GM18861 (cell line): ENCODE results near the gene RPS16.

Experiments
- ATAC-seq: cut with Tn5 transposase; IDR thresholded peaks from one replicate; pipeline ENCODE4 v1.9.1; 2021; ENCODE audit not compliant: unreplicated experiment

The RPS16 gene

DNA sequence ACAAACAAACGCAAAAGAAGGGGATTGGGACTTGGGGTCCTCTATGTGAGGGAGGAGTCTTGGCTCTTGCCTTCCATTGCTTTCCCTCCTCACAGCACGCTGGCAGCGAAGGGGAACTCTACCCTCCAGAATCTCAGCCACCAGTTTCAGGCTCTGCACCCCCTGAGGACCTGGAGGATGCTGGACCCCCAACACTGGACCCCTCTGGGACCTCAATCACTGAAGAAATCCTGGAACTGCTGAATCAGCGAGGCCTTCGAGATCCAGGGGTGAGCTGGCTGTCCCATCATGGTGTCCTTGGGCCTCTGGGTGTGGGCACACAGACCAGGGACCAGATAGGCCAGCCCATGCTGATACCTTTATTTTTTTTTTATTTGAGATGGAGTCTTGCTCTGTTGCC lies 13.7 kb downstream of the RPS16 start:
- no peak for ATAC-seq

- ATAC-seq: no peak
Observed at GRCh38 chr19:39420769-39421168, 15.0 kb downstream of the RPS16 start.

GRCh38 chr19:39419003-39419402 lies 16.7 kb downstream of the RPS16 start:
- no peak for ATAC-seq

DNA sequence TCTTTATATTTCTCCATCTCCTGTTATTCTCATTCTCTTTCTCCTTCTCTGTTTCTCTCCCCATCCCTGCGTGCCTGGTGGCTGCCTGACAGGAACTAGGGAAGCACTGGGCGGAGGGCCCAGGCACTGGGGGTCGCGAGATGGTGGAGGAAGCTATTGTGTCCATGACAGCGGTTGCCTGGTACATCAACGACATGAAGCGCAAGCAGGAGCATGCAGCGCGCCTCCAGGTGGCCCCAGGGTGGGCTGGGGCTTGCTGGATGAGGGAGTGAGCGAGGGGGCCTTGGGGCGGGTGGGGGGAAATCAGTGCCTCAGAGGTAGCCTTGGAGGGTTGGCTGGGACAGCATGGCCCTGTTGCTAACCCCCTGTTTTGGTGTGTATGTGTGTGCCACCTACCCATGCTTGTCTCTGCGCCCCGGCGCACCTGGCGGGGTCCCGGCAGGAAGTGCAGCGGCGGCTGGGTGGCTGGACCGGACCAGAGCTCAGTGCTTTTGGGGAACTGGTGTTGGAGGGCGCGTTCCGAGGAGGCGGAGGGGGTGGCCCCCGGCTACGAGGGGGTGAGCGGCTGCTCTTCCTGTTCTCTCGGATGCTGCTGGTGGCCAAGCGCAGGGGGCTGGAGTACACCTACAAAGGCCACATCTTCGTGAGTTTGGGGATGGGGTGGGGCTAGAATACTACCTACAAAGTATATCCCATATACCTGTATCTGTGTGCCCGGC lies 18.1 kb downstream of the RPS16 start:
- no peak for ATAC-seq

DNA sequence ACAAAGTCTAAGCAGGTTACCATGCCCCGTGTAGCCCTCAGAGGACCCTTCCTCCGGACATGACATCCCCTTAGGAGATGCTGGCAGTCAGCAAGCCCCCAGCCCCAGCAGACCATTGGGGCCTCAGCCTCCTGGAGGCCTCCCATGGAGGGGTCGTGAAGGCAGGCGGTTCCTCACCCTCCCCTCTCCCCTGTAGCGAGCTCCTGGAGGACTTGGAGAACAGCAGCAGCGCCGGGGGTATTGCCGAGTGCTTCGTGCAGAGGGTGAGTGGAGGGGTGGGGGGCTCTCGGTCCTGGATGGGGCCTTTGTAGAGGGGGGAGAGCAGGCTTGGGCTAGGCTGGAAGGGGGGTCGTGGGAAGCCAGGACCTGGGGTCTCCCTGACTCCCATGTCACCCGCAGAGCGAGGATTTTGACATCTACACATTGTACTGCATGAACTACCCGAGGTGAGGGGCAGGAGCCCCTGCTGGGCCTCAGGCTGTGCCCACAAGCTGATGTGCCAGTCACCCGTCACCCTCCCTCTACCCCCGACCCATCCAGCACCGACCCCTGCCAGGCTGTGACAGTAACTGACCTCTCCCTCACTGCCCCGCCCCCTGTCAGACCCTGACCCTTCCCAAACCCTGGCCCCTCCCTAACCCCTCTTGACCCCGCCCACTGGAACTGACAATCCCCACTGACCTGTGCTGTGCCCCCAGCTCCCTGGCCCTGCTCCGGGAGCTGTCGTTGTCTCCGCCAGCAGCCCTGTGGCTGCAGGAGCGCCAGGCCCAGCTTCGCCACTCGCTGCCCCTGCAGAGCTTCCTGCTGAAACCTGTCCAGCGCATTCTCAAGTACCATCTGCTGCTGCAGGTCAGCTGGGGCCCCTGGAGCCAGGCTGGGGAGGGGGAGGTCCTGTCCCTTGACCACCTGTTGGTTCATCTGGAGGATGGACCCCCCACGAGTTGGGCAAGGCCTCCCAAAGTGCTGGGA lies 19.3 kb downstream of the RPS16 start:
- no peak for ATAC-seq

DNA sequence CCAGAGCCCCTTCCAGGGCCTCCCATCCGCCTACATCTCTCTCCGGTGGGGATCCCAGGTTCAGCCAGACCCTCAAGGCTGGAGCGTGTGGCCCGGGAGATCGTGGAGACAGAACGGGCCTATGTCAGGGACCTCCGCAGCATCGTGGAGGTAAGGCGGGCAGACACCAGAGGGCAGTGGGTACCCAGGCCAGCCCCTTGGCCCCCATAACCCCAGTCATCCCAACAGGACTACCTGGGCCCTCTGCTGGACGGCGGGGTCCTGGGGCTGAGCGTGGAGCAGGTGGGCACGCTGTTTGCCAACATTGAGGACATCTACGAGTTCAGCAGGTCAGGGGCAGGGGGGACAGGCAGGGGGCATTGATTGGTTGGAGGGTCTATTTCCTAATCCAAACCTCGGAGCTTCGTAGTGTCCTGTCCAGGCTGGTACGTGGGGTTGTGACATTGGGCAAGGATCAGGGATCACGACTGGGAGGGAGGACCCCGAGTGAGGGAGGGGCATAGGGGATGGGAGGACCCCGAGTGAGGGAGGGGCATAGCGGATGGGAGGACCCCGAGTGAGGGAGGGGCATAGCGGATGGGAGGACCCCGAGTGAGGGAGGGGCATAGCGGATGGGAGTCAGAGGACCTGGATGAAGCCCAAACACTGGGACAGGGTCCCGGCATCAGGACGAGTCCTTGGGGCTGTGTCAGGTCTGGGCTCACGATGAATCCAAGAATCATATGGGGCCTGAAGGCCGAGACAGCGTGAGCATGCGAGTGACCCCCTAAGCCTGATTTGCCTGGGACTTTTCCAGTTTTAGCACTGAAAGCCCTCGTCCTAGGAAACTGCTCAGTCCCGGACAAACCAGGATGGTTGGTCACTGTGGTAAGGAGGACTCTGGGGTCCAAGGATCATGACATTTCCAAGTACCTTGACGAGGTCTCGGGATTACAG lies 20.4 kb downstream of the RPS16 start:
- no peak for ATAC-seq

- no peak for ATAC-seq
Observed at GRCh38 chr19:39413911-39414608, 21.7 kb downstream of the RPS16 start.

GRCh38 chr19:39413272-39413910 lies 22.4 kb downstream of the RPS16 start:
- no peak for ATAC-seq

- no peak for ATAC-seq
Observed at GRCh38 chr19:39412867-39413271, 22.9 kb downstream of the RPS16 start.

DNA sequence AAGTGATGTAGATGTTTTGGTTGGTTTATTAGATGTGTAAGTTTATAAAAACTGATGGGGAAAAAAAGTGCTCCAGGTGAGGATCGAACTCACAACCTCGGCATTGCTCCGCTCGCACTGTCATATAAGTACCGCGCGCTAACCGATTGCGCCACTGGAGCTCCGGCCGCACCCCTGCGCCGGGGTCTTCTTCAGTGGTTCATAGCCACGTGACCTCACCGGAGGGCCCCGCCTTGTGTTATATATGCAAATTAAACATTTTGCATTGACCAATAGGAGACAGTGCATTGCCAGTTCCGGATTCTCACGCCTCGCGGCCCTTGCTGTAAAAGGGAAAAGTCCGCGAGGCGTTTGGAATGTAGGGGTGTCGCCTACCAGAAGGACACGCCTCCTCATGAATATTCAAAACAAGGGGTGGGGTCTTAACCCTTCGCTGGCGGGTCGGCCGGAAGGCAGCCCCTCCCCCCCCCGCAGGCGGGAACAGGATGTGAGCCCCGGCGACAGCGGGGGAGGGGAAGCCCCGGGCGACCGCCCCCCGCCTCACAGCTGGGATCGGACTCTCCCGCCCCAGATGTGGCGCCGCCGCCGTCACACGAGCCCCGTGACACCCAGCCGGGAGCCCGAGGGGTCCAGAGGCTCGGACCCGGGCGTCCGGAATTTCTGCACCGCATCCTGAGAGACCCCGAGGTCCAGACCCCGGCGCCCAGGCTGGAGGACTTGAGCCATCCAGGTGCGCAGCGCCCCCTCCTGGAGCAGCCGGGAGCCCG lies 23.5 kb downstream of the RPS16 start, which contains the start of gene PLEKHG2:
Gene PLEKHG2 (plus strand): TSS at position 570 of the 767 bp plus-strand sequence. CDS start 1,418 bp downstream, outside the sequence.
- ATAC-seq: peak; percentile 51

GRCh38 chr19:39411832-39412099 lies 24.0 kb downstream of the RPS16 start:
- ATAC-seq: peak; percentile 26

- no peak for ATAC-seq
Observed at GRCh38 chr19:39411081-39411831, 24.5 kb downstream of the RPS16 start.

GRCh38 chr19:39410831-39411080 lies 25.0 kb downstream of the RPS16 start:
- no peak for ATAC-seq

DNA sequence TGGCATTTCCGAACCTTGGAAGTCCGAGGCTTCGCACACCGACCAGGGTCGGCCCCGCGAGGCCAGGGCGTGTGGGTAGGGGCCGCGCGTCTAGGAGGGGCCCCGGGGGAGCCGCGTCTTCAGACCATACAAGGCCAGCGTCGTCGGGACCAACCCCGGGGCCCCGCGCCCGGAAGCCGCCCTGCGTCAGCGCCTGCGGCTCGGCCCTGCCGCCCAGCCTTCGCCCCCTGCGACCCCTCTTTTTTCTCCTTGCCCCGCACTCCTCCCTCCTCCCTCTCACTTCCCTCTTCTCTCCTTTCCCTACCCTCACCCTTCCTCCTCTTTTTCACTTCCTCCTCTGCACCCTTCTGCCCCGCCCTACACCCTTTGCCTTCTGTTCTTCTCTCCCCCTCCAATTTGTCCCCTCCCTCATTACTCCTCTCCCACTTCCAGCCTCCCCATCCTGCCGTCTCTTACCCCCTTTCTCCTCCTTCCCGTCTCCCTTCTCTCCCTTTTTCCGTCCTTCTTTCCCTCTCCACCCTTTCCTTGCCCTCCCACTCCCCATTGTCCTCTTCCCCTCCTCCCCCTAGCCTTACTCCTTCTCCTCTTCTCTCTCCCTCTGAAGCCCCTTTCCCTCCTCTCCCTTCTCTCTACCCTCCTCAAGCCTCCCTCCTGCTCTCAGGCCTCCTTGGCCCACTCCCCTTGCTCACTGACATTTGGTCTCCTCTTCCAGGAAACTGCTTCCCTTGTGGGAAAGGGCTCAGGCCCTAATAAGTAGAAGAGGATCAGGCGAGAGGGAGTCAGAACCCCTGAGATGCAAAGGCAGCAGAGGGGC lies 25.5 kb downstream of the RPS16 start:
- ATAC-seq: no peak

DNA sequence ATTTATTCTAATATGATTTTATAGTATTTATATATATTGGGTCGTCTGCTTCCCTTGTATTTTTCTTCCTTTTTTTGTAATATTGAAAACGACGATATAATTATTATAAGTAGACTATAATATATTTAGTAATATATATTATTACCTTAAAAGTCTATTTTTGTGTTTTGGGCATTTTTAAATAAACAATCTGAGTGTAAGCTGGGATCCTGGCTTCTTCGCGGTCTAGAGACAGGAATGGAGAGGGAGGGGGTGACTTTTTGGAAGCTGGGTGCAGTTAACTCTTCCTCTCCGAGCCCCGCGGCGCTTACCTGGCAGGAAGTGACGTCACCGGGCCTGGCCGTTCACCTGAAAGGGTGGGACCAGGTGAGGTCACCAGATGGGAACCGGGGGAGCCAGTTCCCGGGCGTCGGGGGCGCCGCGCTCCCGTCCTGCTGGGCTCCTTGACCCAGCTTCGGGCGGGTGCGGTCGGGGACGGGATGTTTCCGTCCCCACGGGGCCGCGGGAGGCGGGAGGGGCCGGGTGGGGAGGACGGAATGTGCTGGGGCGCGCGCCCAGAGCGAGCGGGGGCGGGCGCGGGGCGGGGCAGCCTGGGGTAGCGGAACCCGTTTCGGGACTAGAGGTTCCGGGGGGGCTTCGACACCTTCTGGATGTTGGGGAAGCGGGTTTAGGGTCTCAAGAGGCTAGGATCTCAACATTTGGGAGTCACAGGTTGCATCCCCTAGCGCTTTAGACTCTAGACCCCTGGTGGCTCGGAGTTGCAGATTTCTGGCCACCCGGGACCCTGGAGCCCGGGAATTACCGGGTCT lies 26.3 kb downstream of the RPS16 start:
- no peak for ATAC-seq

- ATAC-seq: no peak
Observed at GRCh38 chr19:39408392-39409207, 27.1 kb downstream of the RPS16 start.
